Neural crest cell (in vitro differentiated cells): ENCODE data around the gene CLEC16A. TPM values are rescaled to one million over a fixed set of nuclear protein-coding genes. Genes with fewer than 3 reads are reported as not detected.

Experiments used
- DNase-seq: peaks from one replicate; pipeline ENCODE4 v3.0.0; 2021; ENCODE audit warnings: low read depth, mixed read lengths, low spot score
- H3K27ac Mint-ChIP-seq: one replicate; pipeline ENCODE4 v1.8.0; 2021; ENCODE audit warnings: mild to moderate bottlenecking, mixed read lengths; ENCODE audit not compliant: unreplicated experiment
- H3K27me3 Mint-ChIP-seq: 2 replicates; pipeline ENCODE4 v1.8.0; 2021; ENCODE audit warnings: low read depth, mild to moderate bottlenecking, mixed read lengths
- H3K36me3 Mint-ChIP-seq: 2 replicates; pipeline ENCODE4 v1.8.0; 2021; ENCODE audit warnings: low read depth, mild to moderate bottlenecking, mixed read lengths
- H3K4me1 Mint-ChIP-seq: 2 replicates; pipeline ENCODE4 v1.8.0; 2021; ENCODE audit warnings: mixed read lengths
- H3K4me3 Mint-ChIP-seq: one replicate; pipeline ENCODE4 v1.8.0; 2021; ENCODE audit warnings: mild to moderate bottlenecking, mixed read lengths
- H3K9me3 Mint-ChIP-seq: 2 replicates; pipeline ENCODE4 v1.8.0; 2021; ENCODE audit warnings: mixed read lengths
- CTCF ChIP-seq: fragments of 200-600 bp; sonication (generic); conservative IDR thresholded peaks from 2 replicates; pipeline ENCODE4 v1.5.0; 2021; ENCODE audit warnings: antibody characterized with exemption, mild to moderate bottlenecking
- total RNA-seq: library from RNA; stranded (reverse); gene quantifications from 2 replicates; pipeline ENCODE4 v1.2.1, GENCODE V29; 2021

Gene CLEC16A
- total RNA-seq, 1 donor from 2014 or later = 21.3 TPM

DNA sequence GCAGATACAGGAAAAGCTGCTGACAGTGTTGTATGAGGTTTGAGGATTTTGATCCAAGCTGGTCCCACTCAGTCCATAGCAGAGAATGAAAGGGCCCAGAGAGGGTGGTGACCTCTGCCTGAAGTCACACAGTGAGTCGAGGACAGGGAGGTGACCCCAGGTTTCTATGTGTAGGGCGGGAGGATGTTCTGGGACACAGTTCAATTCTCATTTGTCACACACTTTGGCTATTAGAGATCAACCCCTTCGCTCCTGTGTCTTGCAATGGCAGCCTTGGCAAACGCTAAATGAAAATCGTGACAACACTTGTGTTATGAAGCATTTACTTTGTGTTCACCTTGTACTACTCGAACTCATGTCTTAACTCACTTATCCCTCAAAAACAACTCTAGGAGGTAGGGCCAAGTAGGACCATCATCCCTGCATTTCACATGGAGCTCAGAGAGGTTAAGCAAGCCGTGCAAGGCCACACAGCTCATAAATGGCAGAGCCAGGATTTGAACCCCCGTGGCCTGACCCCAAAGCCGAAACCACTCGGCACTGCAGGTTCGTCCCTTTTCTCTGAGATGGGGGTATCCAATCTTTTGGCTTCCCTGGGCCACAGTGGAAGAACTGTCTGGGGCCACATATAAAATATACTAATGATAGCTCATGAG, 12.3 kb upstream of the CLEC16A start:
- H3K36me3 Mint-ChIP-seq = peaks cover 4% of the 10 kb centered on the region
- TF ChIP-seq CTCF = no peak
- H3K4me1 Mint-ChIP-seq = no peaks in the 10 kb centered on the region
- H3K27me3 Mint-ChIP-seq = no peaks in the 10 kb centered on the region
- H3K4me3 Mint-ChIP-seq = no peak overlapping the region
- H3K27ac Mint-ChIP-seq = no peak overlapping the region
- no peaks in the 10 kb centered on the region for H3K9me3 Mint-ChIP-seq
- DNase-seq = no peak

GRCh38 chr16:10932959-10933710, 11.2 kb upstream of the CLEC16A start:
- peak overlapping the region; percentile 57 for H3K27ac Mint-ChIP-seq
- no peaks in the 10 kb centered on the region for H3K27me3 Mint-ChIP-seq
- H3K4me3 Mint-ChIP-seq = no peak overlapping the region
- TF ChIP-seq CTCF = no peak
- peaks cover 4% of the 10 kb centered on the region for H3K4me1 Mint-ChIP-seq
- no peaks in the 10 kb centered on the region for H3K36me3 Mint-ChIP-seq
- DNase-seq = no peak
- no peaks in the 10 kb centered on the region for H3K9me3 Mint-ChIP-seq

DNA sequence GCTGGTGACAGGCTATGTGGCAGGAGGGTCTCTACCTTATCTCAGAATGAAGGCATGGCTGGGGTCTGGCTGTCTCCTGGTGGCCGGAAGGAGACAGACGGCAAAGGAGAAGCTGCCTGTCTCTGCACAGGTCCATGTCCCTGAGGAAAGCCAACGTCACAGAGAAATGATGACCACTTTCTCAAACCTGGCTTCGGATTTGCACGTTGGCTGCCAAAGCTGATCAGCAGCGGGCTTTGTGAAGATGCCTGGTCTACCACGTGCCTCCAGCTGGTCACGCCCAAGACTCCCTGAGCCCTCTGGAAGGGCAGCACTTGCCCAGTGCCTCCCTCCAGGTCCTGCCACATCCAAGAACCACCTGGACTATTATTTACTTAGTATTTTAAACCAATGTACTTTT, 10.5 kb upstream of the CLEC16A start:
- H3K36me3 Mint-ChIP-seq = no peaks in the 10 kb centered on the region
- no peak overlapping the region for H3K4me3 Mint-ChIP-seq
- no peak for TF ChIP-seq CTCF
- H3K9me3 Mint-ChIP-seq = no peaks in the 10 kb centered on the region
- DNase-seq = no peak
- H3K27me3 Mint-ChIP-seq = no peaks in the 10 kb centered on the region
- H3K27ac Mint-ChIP-seq = no peak overlapping the region
- H3K4me1 Mint-ChIP-seq = peaks cover 8% of the 10 kb centered on the region

- Mint-ChIP-seq H3K9me3 (no peaks in the 10 kb centered on the region), H3K4me1 (peaks cover 15% of the 10 kb centered on the region), H3K27ac (no peak overlapping the region), H3K27me3 (no peaks in the 10 kb centered on the region), H3K36me3 (peaks cover 2% of the 10 kb centered on the region), H3K4me3 (no peak overlapping the region)
- no peak for DNase-seq
- TF ChIP-seq CTCF = no peak
Measured at GRCh38 chr16:10934325-10935107, 9.8 kb upstream of the CLEC16A start.

DNA sequence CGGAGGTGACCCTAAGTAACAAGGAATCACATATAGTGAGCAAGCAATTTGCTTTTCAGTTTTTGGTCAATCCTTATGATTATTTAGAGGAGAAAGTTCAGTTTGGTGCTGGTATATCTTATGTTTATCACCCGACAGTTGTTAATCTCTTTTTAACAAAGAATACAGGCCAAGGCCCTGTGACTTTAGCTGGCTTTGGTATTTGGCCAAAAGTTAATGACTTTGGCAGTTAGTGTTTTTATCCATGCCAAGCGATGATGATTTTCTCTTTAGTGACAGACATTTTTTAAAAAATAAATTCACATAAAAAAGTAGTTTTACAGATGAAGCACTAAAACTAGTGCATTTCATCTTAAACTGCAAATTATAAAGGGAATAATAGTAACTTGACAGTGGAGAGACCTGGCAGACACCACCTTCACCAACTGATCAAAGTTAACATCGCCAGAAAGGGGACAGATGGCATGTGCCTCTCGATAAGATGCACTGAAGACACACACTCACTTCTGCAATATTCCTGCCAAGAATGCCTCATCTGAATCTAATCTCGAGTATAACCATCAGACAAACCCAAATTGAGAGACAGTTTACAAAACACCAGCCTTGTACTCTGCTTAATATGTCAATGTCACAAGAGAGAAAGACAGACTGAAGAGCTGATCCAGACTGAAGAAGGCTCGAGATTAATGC, 9.0 kb upstream of the CLEC16A start:
- H3K27ac Mint-ChIP-seq = no peak overlapping the region
- peaks cover 23% of the 10 kb centered on the region for H3K4me1 Mint-ChIP-seq
- H3K4me3 Mint-ChIP-seq = no peak overlapping the region
- TF ChIP-seq CTCF = no peak
- H3K36me3 Mint-ChIP-seq = peaks cover 3% of the 10 kb centered on the region
- DNase-seq = no peak
- no peaks in the 10 kb centered on the region for H3K27me3 Mint-ChIP-seq
- H3K9me3 Mint-ChIP-seq = no peaks in the 10 kb centered on the region
